OCI-LY1 (cell line): ENCODE data around the gene SLC38A8.

Experiments used
- EZH2 ChIP-seq: fragments of 200-600 bp; sonication (generic), shearing (Covaris generic); IDR thresholded peaks from 2 replicates; pipeline ENCODE4 v1.8.0; 2017; ENCODE audit warnings: borderline replicate concordance, mixed run types, mild to moderate bottlenecking, antibody characterized with exemption, low read length, moderate library complexity, mixed read lengths
- TF ChIP-seq, protein P1 (sequence below): fragments of 200-600 bp; sonication (generic), shearing (Covaris generic); IDR thresholded peaks from 2 replicates; pipeline ENCODE4 v1.5.1; 2017; ENCODE audit warnings: mild to moderate bottlenecking, antibody characterized with exemption, low read length, moderate library complexity, mixed read lengths

DNA sequence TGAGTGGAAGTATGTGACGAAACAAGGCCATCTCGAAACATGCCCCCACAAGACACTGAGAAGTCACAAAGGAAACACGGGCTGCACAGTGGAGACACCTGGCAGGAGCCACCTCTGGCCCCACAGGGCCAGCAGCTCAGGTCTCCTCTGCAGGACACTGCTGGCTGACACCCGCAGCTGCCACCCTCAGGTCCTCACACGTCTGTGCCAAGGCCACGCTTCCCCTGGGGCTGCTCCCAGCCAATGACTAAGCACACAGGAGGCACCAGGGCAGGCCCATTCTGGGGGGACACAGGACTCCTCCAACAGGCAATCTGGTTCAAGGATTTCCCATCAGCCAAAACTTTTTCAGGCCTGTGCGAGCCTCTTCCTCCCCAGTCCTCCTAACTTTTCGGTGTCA lies 37.8 kb upstream of the SLC38A8 start:
- TF ChIP-seq, protein P1, sequence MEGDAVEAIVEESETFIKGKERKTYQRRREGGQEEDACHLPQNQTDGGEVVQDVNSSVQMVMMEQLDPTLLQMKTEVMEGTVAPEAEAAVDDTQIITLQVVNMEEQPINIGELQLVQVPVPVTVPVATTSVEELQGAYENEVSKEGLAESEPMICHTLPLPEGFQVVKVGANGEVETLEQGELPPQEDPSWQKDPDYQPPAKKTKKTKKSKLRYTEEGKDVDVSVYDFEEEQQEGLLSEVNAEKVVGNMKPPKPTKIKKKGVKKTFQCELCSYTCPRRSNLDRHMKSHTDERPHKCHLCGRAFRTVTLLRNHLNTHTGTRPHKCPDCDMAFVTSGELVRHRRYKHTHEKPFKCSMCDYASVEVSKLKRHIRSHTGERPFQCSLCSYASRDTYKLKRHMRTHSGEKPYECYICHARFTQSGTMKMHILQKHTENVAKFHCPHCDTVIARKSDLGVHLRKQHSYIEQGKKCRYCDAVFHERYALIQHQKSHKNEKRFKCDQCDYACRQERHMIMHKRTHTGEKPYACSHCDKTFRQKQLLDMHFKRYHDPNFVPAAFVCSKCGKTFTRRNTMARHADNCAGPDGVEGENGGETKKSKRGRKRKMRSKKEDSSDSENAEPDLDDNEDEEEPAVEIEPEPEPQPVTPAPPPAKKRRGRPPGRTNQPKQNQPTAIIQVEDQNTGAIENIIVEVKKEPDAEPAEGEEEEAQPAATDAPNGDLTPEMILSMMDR, result no peak
- no peak for TF ChIP-seq EZH2
